ENCODE measurements around the gene ZHX3. TPM values are rescaled to one million over a fixed set of nuclear protein-coding genes. Genes with fewer than 3 reads are reported as not detected.
A peak's percentile ranks its signal among the peaks of the same experiment; 100 is the strongest.

The ZHX3 gene
- total and polyA plus RNA-seq, 2 of the 13 experiments (the other 11 are each of a cell fraction or from before 2014, with no cell fraction given), result 8.4 to 11.7 TPM

- TF ChIP-seq, protein P1, sequence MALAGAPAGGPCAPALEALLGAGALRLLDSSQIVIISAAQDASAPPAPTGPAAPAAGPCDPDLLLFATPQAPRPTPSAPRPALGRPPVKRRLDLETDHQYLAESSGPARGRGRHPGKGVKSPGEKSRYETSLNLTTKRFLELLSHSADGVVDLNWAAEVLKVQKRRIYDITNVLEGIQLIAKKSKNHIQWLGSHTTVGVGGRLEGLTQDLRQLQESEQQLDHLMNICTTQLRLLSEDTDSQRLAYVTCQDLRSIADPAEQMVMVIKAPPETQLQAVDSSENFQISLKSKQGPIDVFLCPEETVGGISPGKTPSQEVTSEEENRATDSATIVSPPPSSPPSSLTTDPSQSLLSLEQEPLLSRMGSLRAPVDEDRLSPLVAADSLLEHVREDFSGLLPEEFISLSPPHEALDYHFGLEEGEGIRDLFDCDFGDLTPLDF (CRISPR knock-in tag; IDR thresholded peaks at IDR 0.05), result no peak
- TF ChIP-seq, protein P2, sequence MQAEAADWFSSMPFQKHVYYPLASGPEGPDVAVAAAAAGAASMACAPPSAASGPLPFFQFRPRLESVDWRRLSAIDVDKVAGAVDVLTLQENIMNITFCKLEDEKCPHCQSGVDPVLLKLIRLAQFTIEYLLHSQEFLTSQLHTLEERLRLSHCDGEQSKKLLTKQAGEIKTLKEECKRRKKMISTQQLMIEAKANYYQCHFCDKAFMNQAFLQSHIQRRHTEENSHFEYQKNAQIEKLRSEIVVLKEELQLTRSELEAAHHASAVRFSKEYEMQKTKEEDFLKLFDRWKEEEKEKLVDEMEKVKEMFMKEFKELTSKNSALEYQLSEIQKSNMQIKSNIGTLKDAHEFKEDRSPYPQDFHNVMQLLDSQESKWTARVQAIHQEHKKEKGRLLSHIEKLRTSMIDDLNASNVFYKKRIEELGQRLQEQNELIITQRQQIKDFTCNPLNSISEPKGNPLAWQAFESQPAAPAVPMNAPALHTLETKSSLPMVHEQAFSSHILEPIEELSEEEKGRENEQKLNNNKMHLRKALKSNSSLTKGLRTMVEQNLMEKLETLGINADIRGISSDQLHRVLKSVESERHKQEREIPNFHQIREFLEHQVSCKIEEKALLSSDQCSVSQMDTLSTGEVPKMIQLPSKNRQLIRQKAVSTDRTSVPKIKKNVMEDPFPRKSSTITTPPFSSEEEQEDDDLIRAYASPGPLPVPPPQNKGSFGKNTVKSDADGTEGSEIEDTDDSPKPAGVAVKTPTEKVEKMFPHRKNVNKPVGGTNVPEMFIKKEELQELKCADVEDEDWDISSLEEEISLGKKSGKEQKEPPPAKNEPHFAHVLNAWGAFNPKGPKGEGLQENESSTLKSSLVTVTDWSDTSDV (CRISPR knock-in tag; IDR thresholded peaks at IDR 0.05), result 0 out of 2 replicates have a peak, but pooled peaks have one; percentile 23
- TF ChIP-seq ARHGAP35 (CRISPR knock-in tag; IDR thresholded peaks at IDR 0.05; ENCODE audit: borderline replicate concordance), result 0 out of 2 replicates have a peak, but pooled peaks have one; percentile 73
- no peak; the same call in 1 of the 2 replicates for TF ChIP-seq ZFP1 (CRISPR knock-in tag; IDR thresholded peaks at IDR 0.05)
- no peak for TF ChIP-seq ZNF703 (CRISPR knock-in tag; IDR thresholded peaks at IDR 0.05; ENCODE audit: borderline replicate concordance)
- TF ChIP-seq, protein P3, sequence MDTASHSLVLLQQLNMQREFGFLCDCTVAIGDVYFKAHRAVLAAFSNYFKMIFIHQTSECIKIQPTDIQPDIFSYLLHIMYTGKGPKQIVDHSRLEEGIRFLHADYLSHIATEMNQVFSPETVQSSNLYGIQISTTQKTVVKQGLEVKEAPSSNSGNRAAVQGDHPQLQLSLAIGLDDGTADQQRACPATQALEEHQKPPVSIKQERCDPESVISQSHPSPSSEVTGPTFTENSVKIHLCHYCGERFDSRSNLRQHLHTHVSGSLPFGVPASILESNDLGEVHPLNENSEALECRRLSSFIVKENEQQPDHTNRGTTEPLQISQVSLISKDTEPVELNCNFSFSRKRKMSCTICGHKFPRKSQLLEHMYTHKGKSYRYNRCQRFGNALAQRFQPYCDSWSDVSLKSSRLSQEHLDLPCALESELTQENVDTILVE (CRISPR knock-in tag; IDR thresholded peaks at IDR 0.05), result peak; percentile 73; the same call in 1 of the 2 replicates
- no peak for TF ChIP-seq MBNL3 (CRISPR knock-in tag; conservative IDR thresholded peaks at IDR 0.05)
- TF ChIP-seq, protein P4, sequence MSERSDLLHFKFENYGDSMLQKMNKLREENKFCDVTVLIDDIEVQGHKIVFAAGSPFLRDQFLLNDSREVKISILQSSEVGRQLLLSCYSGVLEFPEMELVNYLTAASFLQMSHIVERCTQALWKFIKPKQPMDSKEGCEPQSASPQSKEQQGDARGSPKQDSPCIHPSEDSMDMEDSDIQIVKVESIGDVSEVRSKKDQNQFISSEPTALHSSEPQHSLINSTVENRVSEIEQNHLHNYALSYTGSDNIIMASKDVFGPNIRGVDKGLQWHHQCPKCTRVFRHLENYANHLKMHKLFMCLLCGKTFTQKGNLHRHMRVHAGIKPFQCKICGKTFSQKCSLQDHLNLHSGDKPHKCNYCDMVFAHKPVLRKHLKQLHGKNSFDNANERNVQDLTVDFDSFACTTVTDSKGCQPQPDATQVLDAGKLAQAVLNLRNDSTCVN (CRISPR knock-in tag; IDR thresholded peaks at IDR 0.05; ENCODE audit: borderline replicate concordance), result 0 out of 2 replicates have a peak, but pooled peaks have one; percentile 61
- TF ChIP-seq ZNF576 (CRISPR knock-in tag; IDR thresholded peaks at IDR 0.05), result no peak
- no peak for TF ChIP-seq ZNF7 (CRISPR knock-in tag; IDR thresholded peaks at IDR 0.05)
- TF ChIP-seq PCBP1 (IDR thresholded peaks at IDR 0.05; ENCODE audit: borderline replicate concordance, low read depth, low read length), result 0 out of 2 replicates have a peak, but pooled peaks have one; percentile 82
- TF ChIP-seq SETDB1 (CRISPR knock-in tag; IDR thresholded peaks at IDR 0.05; ENCODE audit: borderline replicate concordance), result no peak
- TF ChIP-seq NONO (IDR thresholded peaks at IDR 0.05), result no peak
- peak; percentile 86 for TF ChIP-seq NONO (CRISPR knock-in tag; conservative IDR thresholded peaks at IDR 0.05)
- no peak for TF ChIP-seq HMGA1 (CRISPR knock-in tag; conservative IDR thresholded peaks at IDR 0.05)
- TF ChIP-seq, protein P5, sequence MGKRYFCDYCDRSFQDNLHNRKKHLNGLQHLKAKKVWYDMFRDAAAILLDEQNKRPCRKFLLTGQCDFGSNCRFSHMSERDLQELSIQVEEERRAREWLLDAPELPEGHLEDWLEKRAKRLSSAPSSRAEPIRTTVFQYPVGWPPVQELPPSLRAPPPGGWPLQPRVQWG (CRISPR knock-in tag; IDR thresholded peaks at IDR 0.05; ENCODE audit: borderline replicate concordance, low read depth), result no peak
- no peak for TF ChIP-seq TEF (CRISPR knock-in tag; IDR thresholded peaks at IDR 0.05)
- no peak for TF ChIP-seq ZNF775 (CRISPR knock-in tag; IDR thresholded peaks at IDR 0.05; ENCODE audit: borderline replicate concordance)
- TF ChIP-seq ZNF768 (CRISPR knock-in tag; IDR thresholded peaks at IDR 0.05), result peak; percentile 87; the same call in 1 of the 2 replicates
- TF ChIP-seq NR2F6 (IDR thresholded peaks at IDR 0.05), result no peak; the same call in 1 of the 2 replicates
- TF ChIP-seq NR2F6 (CRISPR knock-in tag; IDR thresholded peaks at IDR 0.05), result peak; percentile 53
- no peak for TF ChIP-seq GABPA (IDR thresholded peaks at IDR 0.05; ENCODE audit: low read depth, low read length)
- TF ChIP-seq GABPA (CRISPR knock-in tag; IDR thresholded peaks at IDR 0.05; ENCODE audit: low read depth), result no peak
These were observed 22.4 kb upstream of the ZHX3 start (continued) for GRCh38 chr20:41339957-41340326.
